ENCODE data around the gene NUP93. TPM values are rescaled to one million over a fixed set of nuclear protein-coding genes. Genes with fewer than 3 reads are reported as not detected.

Gene NUP93
- total RNA-seq, 1 donor from 2014 or later, result 111 TPM

DNA sequence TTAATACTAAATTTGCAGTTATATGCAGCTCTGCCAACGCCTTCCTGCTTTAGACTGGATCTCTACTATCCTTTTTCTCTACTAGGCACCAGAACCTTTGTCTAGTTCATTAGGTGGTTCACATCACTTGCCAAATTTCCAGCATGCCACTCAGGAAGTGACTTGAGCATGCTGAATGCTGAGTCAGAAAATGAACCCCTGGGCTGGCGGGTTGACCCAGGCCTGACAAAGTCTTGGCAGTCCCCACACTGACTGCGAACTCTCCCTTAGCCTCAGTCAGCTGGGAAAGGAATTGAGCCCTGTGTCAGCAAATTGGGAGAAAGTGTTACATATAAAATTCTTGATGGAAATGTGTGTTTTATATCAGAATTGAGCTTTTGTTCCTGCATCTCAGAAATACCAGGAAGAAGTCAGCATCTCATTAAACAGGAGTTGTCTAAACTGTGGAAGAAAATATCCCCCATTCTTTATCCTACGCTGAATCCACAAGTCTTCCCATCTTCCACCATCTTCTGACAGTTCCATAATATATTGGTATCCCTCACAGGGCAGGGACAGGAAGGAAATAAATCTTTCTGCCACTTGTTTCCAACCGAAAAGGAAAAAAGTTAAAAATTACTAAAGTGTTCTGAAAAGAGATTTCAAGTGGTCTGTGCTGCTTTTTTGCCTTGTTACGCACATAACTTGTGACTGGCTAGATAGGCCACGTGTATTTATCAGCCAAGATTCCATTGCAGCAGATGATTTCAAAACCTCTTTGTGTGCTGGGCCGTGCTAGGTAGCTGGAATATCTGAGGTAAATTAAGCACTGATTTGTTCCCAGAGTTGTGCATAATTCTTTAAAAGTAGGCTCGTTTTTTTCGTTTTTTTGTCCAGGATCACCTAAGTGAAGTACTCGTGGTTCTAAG, 118.4 kb downstream of the NUP93 start:
- DNase-seq (ENCODE audit: low read depth, low spot score), result peak; percentile 29

DNA sequence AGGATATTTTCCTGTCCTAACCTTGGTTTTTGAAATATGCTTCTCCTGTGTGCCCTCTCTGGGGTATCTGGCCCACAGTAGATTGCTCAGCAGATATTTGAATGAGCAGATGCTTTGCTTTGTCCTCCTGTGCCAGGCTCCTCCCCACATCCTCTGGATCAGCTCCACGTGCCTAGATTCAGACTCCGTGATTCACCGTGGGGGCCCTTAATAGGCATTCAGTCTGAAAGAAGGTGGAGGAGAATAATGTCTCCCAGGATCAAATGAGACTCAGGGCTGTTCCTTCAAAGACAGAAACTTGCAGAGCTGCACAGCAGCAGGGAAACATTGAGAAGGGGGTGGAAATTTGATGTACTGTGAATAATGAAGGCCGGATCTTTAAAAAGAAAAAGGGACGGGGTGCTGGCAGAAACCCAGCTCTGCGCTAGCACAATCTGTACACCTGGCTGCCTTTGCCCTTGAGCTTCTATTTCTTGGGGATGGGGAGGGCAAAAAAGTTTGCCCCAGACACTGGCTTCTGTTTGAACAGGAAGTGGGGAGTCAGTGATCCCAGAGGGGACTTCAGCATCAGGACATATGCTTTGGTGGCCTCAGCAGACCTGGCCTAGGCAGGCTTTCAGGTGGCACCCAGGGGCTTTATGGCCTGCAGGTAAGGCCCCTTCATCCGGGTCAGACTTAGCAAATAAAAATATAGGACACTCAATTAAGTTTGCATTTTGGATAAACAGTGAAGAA, 119.2 kb downstream of the NUP93 start:
- no peak for DNase-seq (ENCODE audit: low read depth, low spot score)

DNA sequence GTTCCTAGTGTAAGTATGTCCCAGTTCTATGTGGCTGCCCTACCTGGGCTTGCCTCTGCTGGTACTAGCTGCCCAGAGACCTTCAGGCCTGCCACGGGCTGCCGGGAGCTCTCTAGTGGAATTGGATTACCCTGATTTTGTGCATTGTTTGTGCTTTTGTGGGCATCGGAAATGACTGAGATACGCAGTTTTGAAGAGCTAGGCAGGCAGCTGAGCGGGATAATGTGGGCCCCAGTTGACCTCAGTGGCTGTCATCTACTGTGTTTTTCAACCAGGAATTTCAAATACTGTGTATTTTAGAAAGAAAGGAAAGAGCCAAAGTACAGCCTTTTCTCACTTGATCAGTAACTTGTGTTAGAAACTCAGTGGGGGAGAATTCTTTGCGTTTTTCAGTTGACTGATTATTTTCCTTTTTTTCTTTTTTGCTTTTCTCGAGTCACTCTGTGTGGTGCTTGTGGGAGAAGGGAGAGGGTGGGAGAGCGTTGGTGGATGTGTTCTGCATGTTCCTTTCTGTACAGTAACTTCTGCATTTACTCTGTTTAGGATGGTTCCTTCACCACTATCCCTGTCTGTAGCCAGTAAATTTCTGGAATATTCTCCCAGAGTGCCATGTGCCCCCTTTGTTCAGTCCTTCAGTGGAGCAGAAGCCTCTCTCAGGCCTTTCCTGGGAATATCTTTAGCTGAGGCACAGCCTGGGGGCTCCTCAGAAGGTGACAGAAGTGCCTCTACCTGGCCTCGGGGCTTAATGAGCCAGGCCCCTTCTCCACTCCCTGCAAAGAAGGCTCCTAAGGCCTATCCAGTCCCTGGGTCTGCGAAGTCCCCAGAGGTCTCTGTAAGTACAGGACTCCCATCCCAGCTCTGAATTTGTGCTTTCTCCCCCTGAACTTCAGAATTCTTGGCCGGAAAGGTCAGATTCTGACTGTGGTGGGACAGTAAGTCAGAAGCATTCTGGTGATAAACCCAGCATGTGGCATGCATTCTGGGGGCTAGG, 120.1 kb downstream of the NUP93 start:
- no peak for DNase-seq (ENCODE audit: low read depth, low spot score)

DNA sequence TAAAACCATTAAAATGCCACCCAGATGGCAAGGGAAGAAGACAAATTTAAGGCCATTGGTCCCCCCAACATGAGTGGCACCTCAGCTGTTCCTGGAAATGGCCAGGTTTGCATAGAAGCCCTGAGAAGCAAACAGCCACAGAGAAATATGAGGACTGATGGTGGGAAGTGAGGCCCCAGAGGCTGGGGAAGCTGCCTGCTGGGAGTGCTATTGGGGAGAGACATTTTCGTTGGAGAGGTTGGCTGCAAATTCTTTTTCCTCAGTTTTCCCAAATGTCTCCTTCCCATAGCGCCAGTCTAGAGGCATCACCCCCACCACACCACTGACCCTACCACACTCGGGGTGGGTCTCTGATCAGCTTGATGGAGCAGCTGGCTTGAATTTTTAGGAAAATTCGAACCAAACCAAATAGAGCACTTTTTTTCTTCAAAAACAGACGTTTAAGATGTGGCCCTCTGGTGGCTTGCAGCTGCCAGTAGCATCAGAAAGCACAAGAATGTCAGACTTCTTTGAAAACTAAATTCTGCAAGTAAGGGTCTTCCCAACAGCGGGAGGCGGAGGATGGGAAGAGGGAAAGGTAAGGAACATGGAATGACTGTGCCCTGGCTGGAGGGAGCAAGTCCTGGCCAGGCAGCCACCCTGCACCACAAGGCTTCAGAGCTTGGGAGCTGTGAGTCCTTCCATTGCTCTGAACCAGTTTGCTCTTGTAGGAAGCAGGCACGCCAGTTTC, 121.9 kb downstream of the NUP93 start:
- DNase-seq (ENCODE audit: low read depth, low spot score), result no peak

DNA sequence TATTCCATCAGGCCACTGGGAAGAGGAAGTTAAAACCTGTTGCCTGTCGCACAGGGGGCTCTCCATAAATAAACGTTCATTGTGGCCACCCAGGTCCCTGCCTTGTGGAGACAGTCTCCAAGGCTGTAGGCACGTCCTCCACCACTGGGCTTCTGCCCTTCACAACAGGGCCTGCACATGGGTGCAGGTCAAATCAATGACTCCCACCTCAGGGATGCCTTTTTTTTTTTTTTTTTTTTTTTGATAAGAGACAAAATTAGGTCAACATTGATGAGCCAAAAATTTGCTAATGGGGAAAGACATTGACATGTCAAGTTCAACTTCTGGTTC, 122.4 kb downstream of the NUP93 start:
- no peak for DNase-seq (ENCODE audit: low read depth, low spot score)

DNA sequence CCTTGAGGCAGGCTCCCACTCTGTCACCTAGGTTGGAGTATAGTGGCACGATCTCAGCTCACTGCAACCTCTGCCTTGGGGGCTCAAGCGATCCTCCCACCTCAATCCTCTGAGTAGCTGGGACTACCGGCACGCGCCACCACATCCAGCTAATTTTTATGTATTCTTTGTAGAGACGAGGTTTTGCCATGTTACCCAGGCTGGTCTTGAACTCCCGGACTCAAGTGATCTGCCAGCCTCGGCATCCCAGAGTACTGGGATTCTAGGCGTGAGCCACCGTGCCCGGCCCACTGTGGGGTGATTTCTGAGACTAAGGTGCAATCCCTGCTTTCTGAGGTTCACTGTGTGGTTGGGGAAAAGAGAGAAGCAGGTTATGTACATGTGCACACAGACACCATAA, 123.0 kb downstream of the NUP93 start:
- DNase-seq (ENCODE audit: low read depth, low spot score), result no peak

DNA sequence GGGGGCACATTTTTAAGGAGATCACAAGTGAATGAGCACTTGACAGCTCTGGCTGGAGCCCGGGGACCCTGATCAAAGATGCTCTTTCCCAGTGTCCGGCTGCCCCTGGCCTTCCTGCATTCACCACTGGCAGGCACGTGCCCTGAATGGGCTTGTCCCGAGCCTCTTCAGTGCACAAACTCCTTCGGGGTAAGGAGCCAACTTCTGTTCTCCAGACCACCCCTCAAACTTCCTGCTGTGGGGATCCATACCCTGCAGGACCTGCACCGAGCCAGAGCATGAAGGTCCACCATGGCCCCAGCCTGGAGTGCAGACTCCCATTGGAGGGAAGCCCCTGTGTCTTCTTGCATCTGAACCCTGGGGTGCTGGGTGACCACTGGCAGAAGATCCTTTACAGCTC, 125.3 kb downstream of the NUP93 start:
- no peak for DNase-seq (ENCODE audit: low read depth, low spot score)

DNA sequence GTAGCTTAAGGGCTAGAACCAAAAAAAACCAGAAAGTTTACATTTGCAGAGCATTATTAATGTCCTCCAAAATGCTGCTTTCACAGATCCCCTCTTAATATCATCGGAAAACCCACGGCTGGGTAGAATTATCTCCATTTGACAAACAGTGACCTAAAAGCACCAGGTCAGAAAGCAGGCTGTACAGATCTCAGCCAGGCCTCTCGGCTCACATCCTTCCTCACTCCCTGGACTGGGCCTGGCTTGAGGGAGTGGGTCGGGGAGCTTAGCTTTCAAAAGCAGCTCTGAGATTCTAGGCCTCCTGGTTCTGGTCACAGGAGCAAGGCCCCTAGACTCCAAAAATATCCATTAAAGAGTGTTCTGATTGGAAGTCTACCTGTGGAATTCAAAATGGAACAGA, 126.0 kb downstream of the NUP93 start:
- DNase-seq (ENCODE audit: low read depth, low spot score), result no peak

DNA sequence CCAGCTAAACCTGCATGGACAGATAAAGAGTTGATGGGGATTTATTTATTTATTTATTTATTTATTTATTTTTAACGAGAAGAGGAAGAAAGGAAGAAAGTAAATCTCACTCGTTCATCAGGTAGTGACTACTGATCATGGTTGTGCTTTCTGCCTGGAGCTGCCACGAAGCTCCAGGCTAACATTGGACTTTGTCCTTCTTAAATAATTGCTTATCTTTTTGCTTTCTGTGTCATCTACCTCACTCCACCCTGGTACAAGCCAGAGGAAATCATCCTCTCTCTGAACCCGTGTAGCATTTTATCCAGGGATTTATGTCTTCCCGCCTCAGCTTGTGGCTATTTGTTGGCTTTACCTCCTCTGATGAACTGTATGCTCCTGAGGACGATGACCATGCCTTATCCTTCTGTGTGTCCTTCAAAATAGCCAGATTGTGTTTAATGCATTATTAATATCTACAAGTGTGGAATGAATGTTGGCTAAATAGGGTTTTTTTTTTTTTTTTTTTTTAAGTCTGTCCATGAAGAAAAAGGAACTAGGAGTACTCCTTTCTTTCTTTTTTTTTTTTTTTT, 127.0 kb downstream of the NUP93 start:
- DNase-seq (ENCODE audit: low read depth, low spot score), result no peak

DNA sequence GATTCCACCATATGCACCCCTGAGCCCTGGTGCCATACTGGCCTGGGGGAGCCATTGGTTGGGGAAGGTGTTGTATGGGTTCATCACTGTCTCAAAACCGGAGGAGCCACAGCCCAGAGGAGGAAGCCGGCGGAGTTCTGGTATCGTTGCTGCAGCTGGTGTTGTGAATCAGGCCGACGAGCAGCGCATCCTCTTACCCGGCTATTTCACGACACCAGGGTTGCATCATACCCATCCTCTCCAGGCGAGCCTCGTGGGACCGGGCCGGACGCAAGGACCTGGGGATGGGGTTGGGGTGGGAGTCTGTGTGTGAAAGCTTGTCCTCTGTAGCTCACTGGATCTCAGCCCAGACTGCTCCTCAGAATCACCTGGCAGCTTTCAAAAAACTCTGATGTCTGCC, 128.4 kb downstream of the NUP93 start:
- no peak for DNase-seq (ENCODE audit: low read depth, low spot score)

DNA sequence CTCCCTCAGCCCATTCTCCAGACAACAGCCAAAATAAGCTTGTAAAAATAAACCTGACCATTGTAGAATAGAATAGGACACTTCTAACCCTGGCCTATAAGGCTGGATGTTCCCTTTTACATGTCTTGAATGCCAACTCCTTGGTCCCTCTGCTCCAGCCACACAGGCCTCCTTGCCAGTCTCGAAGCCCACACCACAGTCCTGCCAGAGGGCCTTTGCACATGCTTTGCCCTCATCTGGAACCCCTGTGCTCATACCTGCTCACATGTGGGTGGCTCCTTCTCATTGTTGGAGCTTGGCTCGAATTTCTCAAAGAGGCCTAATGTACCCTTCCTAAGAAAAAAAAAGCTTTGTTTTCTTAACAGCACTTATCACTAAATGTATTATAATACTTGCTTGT, 129.7 kb downstream of the NUP93 start:
- DNase-seq (ENCODE audit: low read depth, low spot score), result no peak

DNA sequence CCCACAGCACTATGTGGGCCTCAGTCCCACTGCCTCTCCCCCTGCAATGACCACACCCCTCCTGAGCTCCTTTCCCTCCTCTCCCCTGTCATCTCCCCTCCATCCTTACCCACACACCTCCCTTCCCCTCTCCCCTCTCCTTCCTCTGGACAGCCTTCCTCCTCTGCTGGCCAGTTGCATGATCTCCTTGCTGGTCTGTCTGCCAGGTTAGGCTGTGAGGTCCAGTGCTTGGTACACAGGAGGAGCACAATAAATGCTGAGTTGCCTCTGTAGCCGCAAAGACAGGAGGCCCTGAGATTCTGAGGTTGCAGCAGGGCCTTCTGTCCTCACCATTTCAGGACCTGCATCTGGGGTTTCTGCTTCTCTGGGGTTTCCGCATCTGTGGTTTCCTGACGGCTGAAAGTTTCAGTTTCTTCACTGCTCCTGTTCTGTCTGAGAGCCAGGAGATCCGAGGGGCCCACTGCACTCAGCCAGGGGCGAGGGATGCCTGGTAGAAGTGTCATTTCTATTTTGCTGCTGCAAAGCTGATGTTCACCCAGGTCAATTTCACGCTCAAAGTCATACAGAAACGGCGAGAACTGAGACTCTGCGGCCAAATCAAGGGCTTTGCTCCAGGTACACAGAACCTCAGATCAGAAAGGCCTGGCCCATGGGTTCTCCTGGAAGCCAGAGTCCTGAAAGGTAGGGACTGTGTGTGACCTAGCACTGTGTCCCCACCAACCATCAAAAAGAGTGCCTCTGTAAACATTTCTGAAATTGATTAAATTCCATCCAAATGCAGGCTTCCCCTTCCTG, 130.5 kb downstream of the NUP93 start:
- DNase-seq (ENCODE audit: low read depth, low spot score), result no peak

DNA sequence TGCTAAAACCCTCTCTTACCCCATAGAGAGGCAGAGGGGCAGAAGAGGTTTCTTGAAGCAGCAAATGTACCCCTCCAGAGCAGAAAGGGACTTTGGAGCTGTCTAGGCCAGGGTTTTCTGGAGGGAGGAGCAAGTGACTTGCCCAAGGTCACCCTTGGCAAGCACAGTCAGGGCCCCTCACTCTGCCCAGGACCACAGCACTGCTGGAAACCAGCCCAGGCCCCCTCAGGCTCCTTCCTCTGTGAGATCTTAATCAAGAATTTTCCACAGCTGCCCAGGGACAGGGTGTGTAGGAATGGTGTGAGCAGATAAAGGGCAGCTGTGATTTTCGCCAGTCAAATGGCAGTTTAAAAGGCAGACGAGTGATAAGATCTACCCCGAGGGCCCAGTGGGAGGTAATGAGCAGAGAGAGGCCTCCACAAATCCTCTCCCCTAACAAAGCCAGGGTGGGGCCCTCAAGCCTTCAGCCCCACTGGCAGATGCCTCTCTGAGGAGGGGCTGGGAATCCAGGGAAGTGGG, 131.2 kb downstream of the NUP93 start:
- no peak for DNase-seq (ENCODE audit: low read depth, low spot score)

DNA sequence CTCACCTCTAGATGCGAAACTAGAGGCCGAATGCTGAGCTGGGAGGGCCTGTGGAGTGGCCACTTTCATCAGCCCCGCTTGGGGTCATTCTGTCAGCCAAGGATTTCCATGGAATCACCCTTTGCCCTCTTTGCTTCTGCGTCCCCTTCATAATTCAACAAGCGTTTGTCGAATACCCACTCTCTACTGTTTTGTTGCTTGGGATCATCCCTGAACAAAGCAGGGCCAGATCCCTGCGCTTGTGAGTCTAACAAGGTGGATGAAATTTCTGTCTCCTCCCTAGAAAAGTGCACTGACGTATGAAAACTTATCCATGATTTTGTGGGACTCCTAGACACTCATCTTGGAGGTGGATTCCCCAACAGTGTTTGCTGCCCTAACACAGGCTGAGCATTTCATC, 131.8 kb downstream of the NUP93 start:
- DNase-seq (ENCODE audit: low read depth, low spot score), result no peak

DNA sequence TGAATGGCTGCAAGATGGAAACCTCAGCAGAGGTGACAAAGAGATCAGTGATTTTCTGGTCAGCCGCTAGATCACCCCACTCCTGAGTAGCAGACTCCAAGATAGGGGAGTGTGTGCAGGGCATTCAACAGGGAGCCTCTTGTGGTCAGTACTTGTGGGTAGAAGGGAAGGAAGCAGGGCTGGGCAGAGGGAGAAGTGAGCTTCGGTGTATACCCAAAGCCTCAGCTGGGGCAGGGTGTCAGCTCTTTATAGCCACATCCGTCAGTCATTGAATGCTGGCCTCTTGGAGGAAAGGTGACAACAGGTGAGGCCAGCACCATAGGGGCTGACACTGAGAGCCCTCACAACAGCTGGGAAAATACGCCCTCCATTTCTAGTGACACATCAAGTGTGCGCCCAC, 132.8 kb downstream of the NUP93 start:
- no peak for DNase-seq (ENCODE audit: low read depth, low spot score)

DNA sequence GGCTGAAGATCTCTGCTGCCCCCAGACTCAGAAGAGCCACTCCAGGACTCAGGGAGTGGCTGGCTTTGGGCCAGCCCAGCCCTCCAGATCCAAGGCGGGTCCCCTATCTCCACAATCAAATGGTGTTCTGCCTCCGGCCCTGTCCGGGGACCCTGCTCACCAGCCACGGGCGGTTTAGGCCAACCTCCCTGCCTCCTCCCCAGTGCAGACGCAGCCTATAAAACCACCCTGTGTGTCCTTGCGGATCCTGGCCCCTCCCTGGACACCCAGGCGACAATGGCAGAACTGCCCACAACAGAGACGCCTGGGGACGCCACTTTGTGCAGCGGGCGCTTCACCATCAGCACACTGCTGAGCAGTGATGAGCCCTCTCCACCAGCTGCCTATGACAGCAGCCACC, 135.0 kb downstream of the NUP93 start, which contains the start of gene SLC12A3:
TSS of gene SLC12A3 (plus strand) at position 248 of the 400 bp plus-strand sequence. CDS start at position 277, 29 bp downstream.
- no peak for DNase-seq (ENCODE audit: low read depth, low spot score)

DNA sequence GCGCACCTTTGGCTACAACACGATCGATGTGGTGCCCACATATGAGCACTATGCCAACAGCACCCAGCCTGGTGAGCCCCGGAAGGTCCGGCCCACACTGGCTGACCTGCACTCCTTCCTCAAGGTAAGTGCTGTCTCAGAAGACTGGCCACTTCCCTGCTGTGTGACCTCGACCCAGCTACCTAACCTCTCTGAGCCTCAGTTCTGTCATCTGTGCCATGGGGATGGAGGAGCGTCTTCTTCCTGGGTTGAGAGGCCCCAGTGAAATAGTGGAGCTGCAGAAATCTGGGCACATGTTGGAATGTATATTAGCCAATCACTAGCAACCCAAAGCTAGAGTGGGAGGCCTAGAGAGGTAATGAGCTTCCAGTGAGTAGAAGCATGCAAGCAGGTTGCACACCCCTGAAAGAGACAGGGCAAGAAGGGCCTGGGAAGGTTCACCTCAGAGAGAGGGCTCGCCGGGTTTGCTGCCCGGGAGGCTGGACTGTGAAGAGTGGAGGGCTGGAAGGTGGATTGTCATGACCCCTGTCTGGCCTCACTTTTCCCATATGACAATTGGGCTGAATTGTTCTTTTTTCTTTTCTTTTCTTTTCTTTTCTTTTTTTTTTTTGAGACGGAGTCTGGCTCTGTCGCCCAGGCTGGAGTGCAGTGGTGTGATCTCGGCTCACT, 135.6 kb downstream of the NUP93 start:
- no peak for DNase-seq (ENCODE audit: low read depth, low spot score)

DNA sequence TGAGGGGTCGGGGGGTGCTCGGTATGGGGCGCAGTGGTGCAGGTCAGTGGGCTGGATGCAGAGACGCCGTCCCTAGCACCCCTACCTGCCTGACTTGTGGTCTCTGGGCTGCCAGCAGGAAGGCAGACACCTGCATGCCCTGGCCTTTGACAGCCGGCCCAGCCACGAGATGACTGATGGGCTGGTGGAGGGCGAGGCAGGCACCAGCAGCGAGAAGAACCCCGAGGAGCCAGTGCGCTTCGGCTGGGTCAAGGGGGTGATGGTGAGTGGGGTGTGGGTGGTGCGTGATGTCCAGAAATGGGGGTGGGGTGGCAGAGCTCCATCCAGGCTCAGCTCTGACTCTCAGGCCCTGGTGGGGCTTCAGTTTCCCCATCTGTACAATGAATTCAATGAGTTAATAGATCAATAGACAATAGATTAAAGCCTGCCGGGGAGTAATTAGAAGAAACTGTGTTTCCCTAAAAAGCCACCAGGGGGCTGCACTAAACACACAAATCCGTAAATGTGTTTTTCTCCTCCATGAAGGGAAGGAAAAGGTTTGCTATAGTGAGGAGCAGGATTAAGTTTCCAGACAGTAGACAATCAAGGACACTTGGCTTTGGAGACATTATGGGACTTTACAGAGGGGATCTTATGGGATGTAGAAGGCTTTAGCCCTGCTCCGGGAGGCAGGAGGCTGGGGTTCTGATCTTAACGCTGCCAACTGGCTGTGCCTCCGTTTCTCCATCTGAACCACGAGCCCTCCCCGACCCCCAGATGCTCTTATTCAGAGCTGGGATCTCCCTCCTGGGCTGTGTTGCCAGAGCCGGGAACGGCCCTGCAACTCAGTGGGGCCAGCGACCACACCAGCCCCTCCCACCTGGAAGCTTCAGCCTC, 137.3 kb downstream of the NUP93 start:
- peak; percentile 17 for DNase-seq (ENCODE audit: low read depth, low spot score)

All from pulmonary artery endothelial cell (primary cell).